Heart right ventricle (tissue), 16 donors: Measurements from ENCODE around the gene TH. TPM values are rescaled to one million over a fixed set of nuclear protein-coding genes. Genes with fewer than 3 reads are reported as not detected.

Experiments used
- ATAC-seq, 8 donors: fragments of 200-7000 bp; cut with Tn5 transposase; one replicate each; pipeline ENCODE4 v1.9.1; 2020; ENCODE audit warnings: mild to moderate bottlenecking in 8 of 8, moderate library complexity in 8 of 8, moderate number of reproducible peaks in 1 of 8
- DNase-seq, 2 donors: peaks; one replicate each; pipeline ENCODE4 v3.0.0-alpha.2; 2020
- H3K27ac ChIP-seq, 10 donors: fragments of 200-600 bp; sonication (generic) in 2 of 10; one replicate each; pipeline versions ENCODE4 v1.5.0 to v1.8.0; 2020 to 2022; ENCODE audit warnings: mild to moderate bottlenecking in 3 of 10
- H3K27me3 ChIP-seq, 7 donors: fragments of 200-600 bp; one replicate each; pipeline ENCODE4 v1.8.0; 2021 to 2022; ENCODE audit warnings: mild to moderate bottlenecking in 2 of 7
- H3K36me3 ChIP-seq, 9 donors: fragments of 200-600 bp; sonication (generic) in 1 of 9; one replicate each; pipeline versions ENCODE4 v1.5.0 to v1.8.0; 2020 to 2022; ENCODE audit warnings: mild to moderate bottlenecking in 2 of 9
- H3K4me1 ChIP-seq, 9 donors: fragments of 200-600 bp; sonication (generic) in 1 of 9; one replicate each; pipeline versions ENCODE4 v1.5.0 to v1.8.0; 2020 to 2022; ENCODE audit warnings: mild to moderate bottlenecking in 4 of 9
- H3K4me3 ChIP-seq, 10 donors: fragments of 200-600 bp; sonication (generic) in 2 of 10; one replicate each; pipeline versions ENCODE4 v1.5.0 to v1.8.0; 2020 to 2022; ENCODE audit warnings: mild to moderate bottlenecking in 7 of 10, moderate library complexity in 2 of 10
- H3K9me3 ChIP-seq, 11 donors: fragments of 200-600 bp in 10 of 11; sonication (generic) in 2 of 11; one replicate each; pipeline versions ENCODE4 v1.5.0 to v1.8.0; 2013 to 2022; ENCODE audit warnings: mild to moderate bottlenecking in 2 of 11, control low read depth in 1 of 11, moderate library complexity in 1 of 11
- CTCF ChIP-seq, 9 donors: fragments of 200-600 bp; sonication (generic) in 2 of 9; IDR thresholded peaks; one replicate each; pipeline versions ENCODE4 v1.5.0 to v1.8.0; 2021 to 2022; ENCODE audit warnings: antibody characterized with exemption in 9 of 9, mild to moderate bottlenecking in 5 of 9, moderate library complexity in 1 of 9
- WGBS, 2 donors: extraction: QIAGEN DNeasy Blood & Tissue Kit; methylation state at CpG; one replicate each; pipeline ENCODE4 v1.1.7; 2013; ENCODE audit warnings: inconsistent platforms in 1 of 2; 5-methylcytosine and 5-hydroxymethylcytosine counted together
- intact Hi-C, 10 donors: fragments of 100-400 bp; cut with DNase I; formaldehyde crosslinking; loops; one replicate each; pipeline versions ENCODE4 v1.11.1 to v1.14.2; 2022
- polyA plus RNA-seq, 2 donors: library from polyadenylated mRNA; stranded (reverse); fragments of 200-250 nt; gene quantifications; one replicate each; pipeline ENCODE4 v1.2.3, GENCODE V29; 2013
- total RNA-seq, 10 donors: library from RNA; stranded (reverse); fragmentation: NEBNext Ultra II Directional in 3 of 10; extraction: Animal tissue kit (Norgen Biotek cat#: 25700) in 3 of 10; gene quantifications; one replicate each; pipeline versions ENCODE4 v1.2.1 to v1.2.4, GENCODE V29; 2021 to 2023
- donor health status: Arrhythmogenic right ventricular cardiomyopathy.
- donor health status: ischemic (EF 13 %, LVEDD 7.1; RV severe dilation, severe dysfunction).
- donor health status: healthy with polysubstance abuse.
- donor health status: DM: no; HTN: yes; CAD: no.
- donor health status: DM: no; HTN: no; CAD: no.
- donor health status: ischemic (EF 25% LVEDD 6.9; RV normal size, moderate dysfunction).
- donor health status: ischemic (EF 25% LVEDD 5.7; RV mildly dilated, moderate dysfunction).
- donor health status: healthy.
- donor health status: DM: yes; HTN: yes; CAD: no.
- donor health status: Ischemic cardiomyopathy.
- donor health status: ischemic (EF 35%, LVEDD 5.7; RV mildly dilated, moderate dysfunction).
- donor health status: nonischemic (EF 11% LVEDD 7.7; RV severe dilation, severe dysfunction).
- donor health status: DM: yes; HTN: yes; CAD: no.
- donor health status: PGD.
- donor health status: ischemic (EF 29% LVEDD 5.4; RV normal size, mild dysfunction).
- donor health status: nonischemic (EF 23%, LVEDD 6.1; RV moderate dilation, normal function).

TH gene
- total and polyA plus RNA-seq, 12 donors, result 0.14 to 0.15 TPM; not detected in 10

GRCh38 chr11:2142762-2143202 lies 28.8 kb downstream of the TH start:
- H3K27me3 ChIP-seq, result peaks cover 34 to 96% (median 90%) of the 10 kb centered on the region in 7 donors
- H3K4me1 ChIP-seq, result peaks cover 4 to 25% (median 13%) of the 10 kb centered on the region in 9 donors
- H3K4me3 ChIP-seq, result no peak overlapping the region
- no peaks in the 10 kb centered on the region for H3K9me3 ChIP-seq
- WGBS, 2 donors, result 21 to 26% methylated on average over 6 of the region's 6 CpGs
- intact Hi-C loops, result loop anchor here in 3 of 10 donors (5.0 to 10.0 kb wide), 3 partner anchors 50 to 260 kb away; no protein-coding TSS in a partner anchor
- TF ChIP-seq CTCF (IDR thresholded peaks at IDR 0.05), result no peak
- H3K27ac ChIP-seq, result no peak overlapping the region
- DNase-seq, result no peak
- H3K36me3 ChIP-seq, result no peaks in the 10 kb centered on the region
- no peak for ATAC-seq

DNA sequence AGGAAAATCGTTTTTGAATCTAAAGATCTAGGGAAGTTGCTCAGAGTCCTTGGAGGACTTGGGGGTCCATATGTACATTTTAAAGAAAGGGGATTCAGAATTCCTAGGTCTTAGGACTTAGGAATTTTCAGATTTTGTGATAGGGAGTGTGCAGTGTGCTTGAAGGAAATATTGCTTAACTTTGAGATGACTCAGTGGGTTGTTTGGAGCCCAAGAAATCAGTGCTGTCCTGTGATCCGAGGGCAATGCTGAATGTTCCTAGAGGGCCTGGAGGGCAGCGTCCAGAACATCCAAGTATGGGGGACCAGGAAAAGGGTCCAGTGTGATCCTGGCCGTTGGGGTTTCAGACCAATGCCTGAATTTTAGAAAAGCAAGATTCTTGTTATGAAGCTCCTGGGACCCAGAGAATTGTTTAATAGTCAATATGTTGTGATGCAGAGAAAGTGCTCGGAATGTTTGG lies 29.3 kb downstream of the TH start:
- DNase-seq, result no peak
- 29 to 30% methylated on average over 5 of the region's 5 CpGs for WGBS, 2 donors
- intact Hi-C loops, result loop anchor here in 3 of 10 donors (5.0 to 10.0 kb wide), 3 partner anchors 50 to 260 kb away; no protein-coding TSS in a partner anchor
- H3K4me3 ChIP-seq, result no peak overlapping the region
- H3K27ac ChIP-seq, result no peak overlapping the region
- H3K4me1 ChIP-seq, result peaks cover 4 to 29% (median 17%) of the 10 kb centered on the region in 9 donors
- H3K9me3 ChIP-seq, result no peaks in the 10 kb centered on the region
- ATAC-seq, result no peak
- no peaks in the 10 kb centered on the region for H3K36me3 ChIP-seq
- TF ChIP-seq CTCF (IDR thresholded peaks at IDR 0.05), result no peak
- H3K27me3 ChIP-seq, result peaks cover 37 to 96% (median 90%) of the 10 kb centered on the region in 7 donors

DNA sequence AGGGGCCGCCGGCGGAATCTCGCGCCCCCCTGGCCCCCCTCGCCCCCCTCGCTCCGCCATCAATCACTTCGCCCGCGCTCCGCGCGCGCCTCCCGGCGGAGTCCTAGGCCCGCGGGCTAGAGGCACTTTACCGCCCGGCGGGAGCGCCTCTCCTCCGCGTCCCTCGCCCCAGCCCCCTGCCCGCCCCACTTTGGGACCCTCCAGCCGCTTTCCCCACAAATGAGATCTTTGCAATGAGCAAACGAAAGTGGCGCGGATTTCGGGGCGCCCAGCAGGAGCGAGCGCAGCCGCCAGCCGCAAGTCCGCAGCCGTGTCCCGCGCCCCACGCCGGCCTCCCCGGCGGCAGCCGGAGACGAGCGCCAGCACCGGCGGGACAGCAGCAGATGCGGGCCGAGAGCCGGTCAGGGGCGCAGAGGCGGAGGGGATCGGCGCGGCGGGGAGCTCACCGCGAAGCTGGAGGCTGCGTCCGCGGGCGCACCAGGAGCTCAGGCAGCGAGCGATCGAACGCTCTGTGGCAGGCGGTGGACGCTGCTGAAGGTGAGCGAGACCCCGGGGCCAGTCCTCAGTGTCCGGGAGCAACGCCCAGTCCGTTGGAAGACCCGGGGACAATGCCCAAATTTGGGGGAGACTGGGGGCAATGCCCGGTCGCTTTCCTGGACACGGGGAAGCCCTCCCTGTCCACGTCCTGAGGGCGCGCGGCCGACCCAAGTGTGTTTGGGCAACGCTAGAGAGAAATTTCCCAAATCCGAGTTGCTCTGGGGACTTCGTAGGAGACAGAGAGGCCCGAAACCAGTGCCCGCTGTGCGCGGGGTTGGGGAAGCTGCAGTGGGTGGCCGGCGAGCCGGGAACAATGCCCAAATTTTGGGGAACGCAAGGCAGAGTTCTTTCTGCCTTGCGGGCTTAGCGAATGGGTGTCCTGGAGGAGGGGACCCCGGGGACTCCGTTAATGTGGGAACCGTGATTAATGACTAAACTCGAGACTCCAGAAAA lies 30.9 kb downstream of the TH start:
- peak overlapping the region in 8 of 10 donors; percentile 16 to 40 (median 30) for H3K4me3 ChIP-seq

More for the DNA sequence above, 30.9 kb downstream of the TH start:
- Histone ChIP-seq H3K4me1 (peaks cover 4 to 41% (median 18%) of the 10 kb centered on the region in 9 donors), H3K36me3 (no peaks in the 10 kb centered on the region), H3K27me3 (peaks cover 30 to 95% (median 83%) of the 10 kb centered on the region in 7 donors), H3K9me3 (no peaks in the 10 kb centered on the region), H3K27ac (peak overlapping the region in 2 of 10 donors; percentile 27 to 44)
- TF ChIP-seq CTCF (IDR thresholded peaks at IDR 0.05), result no peak
- ATAC-seq (no peak), DNase-seq (peak in 1 of 2 donors; percentile 13)
- intact Hi-C loops, result loop anchor here in 3 of 10 donors (5.0 to 10.0 kb wide), 3 partner anchors 48 to 258 kb away; no protein-coding TSS in a partner anchor
- 8 to 12% methylated on average over 94 to 102 of the region's 102 CpGs for WGBS, 2 donors
